HepG2 (cell line): ENCODE measurements around the gene PTGDR.

Source experiments
- CENPBD1 ChIP-seq: sonication (generic); formaldehyde crosslinking; IDR thresholded peaks from 2 replicates; pipeline ENCODE4 v1.8.0; 2022; ENCODE audit warnings: missing genetic modification reagents, low read depth, mild to moderate bottlenecking, borderline replicate concordance
- NCOA1 ChIP-seq: sonication (generic); formaldehyde crosslinking; IDR thresholded peaks from 2 replicates; pipeline ENCODE4 v1.9.0; 2021; ENCODE audit warnings: missing genetic modification reagents
- POLR2AphosphoS2 ChIP-seq: IDR thresholded peaks from 2 replicates; pipeline ENCODE4 v1.6.1; 2011; ENCODE audit warnings: low read depth, low read length, improper control_type of control experiment
- RAD21 ChIP-seq: fragments of 450-650 bp; formaldehyde crosslinking; IDR thresholded peaks from 2 replicates; pipeline ENCODE4 v1.5.0; 2020; ENCODE audit warnings: mild to moderate bottlenecking

- TF ChIP-seq NCOA1 (CRISPR knock-in tag) (no peak), POLR2AphosphoS2 (no peak), RAD21 (CRISPR knock-in tag) (no peak), CENPBD1 (no peak)
Measured at GRCh38 chr14:52222901-52223300, 44.6 kb upstream of the PTGDR start.
